SK-N-MC (cell line): ENCODE data around the gene PHLDA3.
"Not testable (repeated sequence)": the region's sequence is repeated elsewhere in the genome, so short reads cannot be mapped to it uniquely, and the experiment has no call there.

ENCODE experiments used
- DNase-seq: peaks from one replicate; pipeline ENCODE4 v3.0.0-alpha.2; 2011; ENCODE audit warnings: low read depth, low spot score
- H3K27ac ChIP-seq: fragments of 200-600 bp; sonication (generic); 2 replicates; pipeline ENCODE4 v1.5.1; 2016; ENCODE audit warnings: mixed run types
- H3K36me3 ChIP-seq: fragments of 200-600 bp; sonication (generic); 2 replicates; pipeline ENCODE4 v1.6.1; 2017; ENCODE audit warnings: antibody characterized with exemption, low read length, mixed read lengths; ENCODE audit not compliant: insufficient read depth
- H3K4me3 ChIP-seq: fragments of 200-600 bp; sonication (generic); 2 replicates; pipeline ENCODE4 v1.5.1; 2016
- H3K9ac ChIP-seq: fragments of 200-600 bp; sonication (generic); 2 replicates; pipeline ENCODE4 v1.8.0; 2017; ENCODE audit warnings: mixed run types, mixed read lengths; ENCODE audit not compliant: insufficient read length
- H3K9me3 ChIP-seq: fragments of 200-600 bp; sonication (generic); 2 replicates; pipeline ENCODE4 v1.6.1; 2017; ENCODE audit warnings: low read depth, mild to moderate bottlenecking, antibody characterized with exemption, low read length, moderate library complexity, mixed read lengths
- EZH2 ChIP-seq: fragments of 200-600 bp; sonication (generic); IDR thresholded peaks from one replicate; pipeline ENCODE4 v1.6.1; 2017; ENCODE audit warnings: antibody characterized with exemption
- FOXP2 ChIP-seq: optimal IDR thresholded peaks from 2 replicates; pipeline ENCODE3; 2011; ENCODE audit warnings: mild to moderate bottlenecking, moderate library complexity; ENCODE audit not compliant: insufficient read depth; ENCODE audit errors: extremely low read length, control extremely low read depth
- POLR2AphosphoS5 ChIP-seq: IDR thresholded peaks from 2 replicates; pipeline ENCODE4 v1.6.1; 2012; ENCODE audit warnings: mild to moderate bottlenecking, low read depth, low read length, borderline replicate concordance

Gene PHLDA3

GRCh38 chr1:201476670-201477344 is 7.8 kb upstream of the PHLDA3 start:
- H3K27ac ChIP-seq, result no peak overlapping the region
- TF ChIP-seq POLR2AphosphoS5, result no peak
- no peak for TF ChIP-seq FOXP2
- TF ChIP-seq EZH2, result no peak
- no peaks in the 10 kb centered on the region for H3K9me3 ChIP-seq
- H3K9ac ChIP-seq, result no peak overlapping the region
- no peaks in the 10 kb centered on the region for H3K36me3 ChIP-seq
- no peak overlapping the region for H3K4me3 ChIP-seq
- no peak for DNase-seq

GRCh38 chr1:201475915-201476669 is 7.1 kb upstream of the PHLDA3 start:
- Histone ChIP-seq H3K36me3 (no peaks in the 10 kb centered on the region), H3K4me3 (no peak overlapping the region), H3K27ac (no peak overlapping the region), H3K9ac (no peak overlapping the region), H3K9me3 (no peaks in the 10 kb centered on the region)
- no peak for TF ChIP-seq POLR2AphosphoS5
- TF ChIP-seq FOXP2, result no peak
- no peak for TF ChIP-seq EZH2
- no peak for DNase-seq

- Histone ChIP-seq H3K27ac (no peak overlapping the region), H3K9ac (no peak overlapping the region), H3K36me3 (no peaks in the 10 kb centered on the region), H3K9me3 (no peaks in the 10 kb centered on the region), H3K4me3 (no peak overlapping the region)
- DNase-seq, result no peak
- TF ChIP-seq POLR2AphosphoS5 (no peak), FOXP2 (no peak), EZH2 (no peak)
These were observed 6.1 kb upstream of the PHLDA3 start for GRCh38 chr1:201475130-201475529.

- TF ChIP-seq FOXP2, result no peak
- no peak for TF ChIP-seq EZH2
- TF ChIP-seq POLR2AphosphoS5, result no peak
- Histone ChIP-seq H3K4me3 (no peak overlapping the region), H3K36me3 (no peaks in the 10 kb centered on the region), H3K9me3 (no peaks in the 10 kb centered on the region), H3K9ac (no peak overlapping the region), H3K27ac (no peak overlapping the region)
- DNase-seq, result no peak
These were observed 4.3 kb upstream of the PHLDA3 start for GRCh38 chr1:201473296-201473695.

- H3K9ac ChIP-seq, H3K9me3 ChIP-seq, DNase-seq, H3K27ac ChIP-seq, H3K4me3 ChIP-seq, H3K36me3 ChIP-seq: not testable (repeated sequence)
These were observed 3.3 kb upstream of the PHLDA3 start for GRCh38 chr1:201472321-201472720.

- Histone ChIP-seq H3K9me3 (no peaks in the 10 kb centered on the region), H3K9ac (no peak overlapping the region), H3K4me3 (no peak overlapping the region), H3K27ac (no peak overlapping the region), H3K36me3 (no peaks in the 10 kb centered on the region)
- TF ChIP-seq FOXP2 (no peak), POLR2AphosphoS5 (no peak)
- DNase-seq, result no peak
These were observed 2.8 kb upstream of the PHLDA3 start for GRCh38 chr1:201471772-201472171.

GRCh38 chr1:201470581-201470980 is 1.6 kb upstream of the PHLDA3 start:
- Histone ChIP-seq H3K9me3 (no peaks in the 10 kb centered on the region), H3K4me3 (no peak overlapping the region), H3K9ac (no peak overlapping the region), H3K27ac (0 out of 2 replicates have a peak overlapping the region, but pooled peaks have one; percentile 35), H3K36me3 (peaks cover 7% of the 10 kb centered on the region; the same call in 1 of the 2 replicates)
- no peak for TF ChIP-seq POLR2AphosphoS5
- TF ChIP-seq FOXP2, result no peak
- TF ChIP-seq EZH2, result no peak
- DNase-seq, result no peak

GRCh38 chr1:201469645-201470074 is 672 bp upstream of the PHLDA3 start:
- H3K27ac ChIP-seq, result peak overlapping the region; percentile 35; the same call in 1 of the 2 replicates
- TF ChIP-seq EZH2 (no peak), POLR2AphosphoS5 (no peak), FOXP2 (no peak)
- H3K4me3 ChIP-seq, result peak overlapping the region; percentile 85
- no peaks in the 10 kb centered on the region for H3K9me3 ChIP-seq
- peaks cover 14% of the 10 kb centered on the region; the same call in 1 of the 2 replicates for H3K36me3 ChIP-seq
- peak overlapping the region; percentile 59 for H3K9ac ChIP-seq
- DNase-seq, result no peak

- H3K9me3 ChIP-seq, result no peaks in the 10 kb centered on the region
- H3K27ac ChIP-seq, result no peak overlapping the region
- H3K4me3 ChIP-seq, result peak overlapping the region; percentile 85
- H3K36me3 ChIP-seq, result peaks cover 14% of the 10 kb centered on the region; the same call in 1 of the 2 replicates
- no peak for TF ChIP-seq EZH2
- TF ChIP-seq POLR2AphosphoS5, result no peak
- TF ChIP-seq FOXP2, result no peak
- DNase-seq, result no peak
- peak overlapping the region; percentile 79 for H3K9ac ChIP-seq
These were observed 516 bp downstream of the PHLDA3 start for GRCh38 chr1:201468501-201468843.
